Natural killer cell (primary cell): Measurements from ENCODE around the gene PLXNA4. TPM values are rescaled to one million over a fixed set of nuclear protein-coding genes. Genes with fewer than 3 reads are reported as not detected.

Experiments
- ATAC-seq, 3 donors: fragments of 150-1000 bp in 2 of 3; fragments of 200-7000 bp in 1 of 3; cut with Tn5 transposase; 1 replicate in 1 of 3; 2 replicates in 2 of 3; pipeline ENCODE4 v1.10.0; 2021; ENCODE audit warnings: mild to moderate bottlenecking in 2 of 3, moderate library complexity in 2 of 3
- DNase-seq, 2 donors: peaks; one replicate each; pipeline versions ENCODE4 v3.0.0 to v3.0.0-alpha.2; 2013 to 2021; ENCODE audit warnings: mixed read lengths in 1 of 2
- H3K27ac ChIP-seq: one replicate; pipeline ENCODE4 v1.5.1; 2013; ENCODE audit warnings: mild to moderate bottlenecking, low read length
- H3K27me3 ChIP-seq: one replicate; pipeline ENCODE4 v1.6.1; 2013; ENCODE audit warnings: low read length; ENCODE audit not compliant: control insufficient read depth, insufficient read depth
- H3K36me3 ChIP-seq: one replicate; pipeline ENCODE4 v1.6.1; 2013; ENCODE audit warnings: low read length; ENCODE audit not compliant: control insufficient read depth, insufficient read depth
- H3K4me1 ChIP-seq: one replicate; pipeline ENCODE4 v1.6.1; 2013; ENCODE audit warnings: low read length; ENCODE audit not compliant: control insufficient read depth, insufficient read depth
- H3K4me3 ChIP-seq: one replicate; pipeline ENCODE4 v1.5.1; 2013; ENCODE audit warnings: low read length
- H3K9me3 ChIP-seq: one replicate; pipeline ENCODE4 v1.6.1; 2013; ENCODE audit warnings: low read length; ENCODE audit not compliant: control insufficient read depth, insufficient read depth
- H3K27ac Mint-ChIP-seq, 2 donors: one replicate each; pipeline ENCODE4 v1.8.0; 2022; ENCODE audit warnings: mild to moderate bottlenecking in 2 of 2, mixed read lengths in 2 of 2, moderate library complexity in 1 of 2
- H3K27me3 Mint-ChIP-seq, 2 donors: one replicate each; pipeline ENCODE4 v1.8.0; 2022; ENCODE audit warnings: low read depth in 2 of 2, mixed read lengths in 2 of 2
- H3K36me3 Mint-ChIP-seq: one replicate; pipeline ENCODE4 v1.8.0; 2022; ENCODE audit warnings: mixed read lengths
- H3K4me1 Mint-ChIP-seq, 2 donors: one replicate each; pipeline ENCODE4 v1.8.0; 2022; ENCODE audit warnings: mixed read lengths in 2 of 2
- H3K4me3 Mint-ChIP-seq: one replicate; pipeline ENCODE4 v1.8.0; 2022; ENCODE audit warnings: mild to moderate bottlenecking, moderate library complexity, mixed read lengths
- H3K9me3 Mint-ChIP-seq, 2 donors: one replicate each; pipeline ENCODE4 v1.8.0; 2022; ENCODE audit warnings: mixed read lengths in 2 of 2
- CTCF ChIP-seq: fragments of 200-600 bp; IDR thresholded peaks from one replicate; pipeline ENCODE4 v1.8.0; 2022; ENCODE audit warnings: antibody characterized with exemption
- WGBS: methylation state at CpG from one replicate; pipeline ENCODE4 v1.1.7; 2013; ENCODE audit warnings: missing lambda C conversion rate; ENCODE audit not compliant: insufficient coverage; 5-methylcytosine and 5-hydroxymethylcytosine counted together
- intact Hi-C: fragments of 100-400 bp; cut with micrococcal nuclease; formaldehyde crosslinking; loops from one replicate; pipeline ENCODE4 v1.14.2; 2022
- total RNA-seq, 4 donors: library from RNA; stranded (reverse); fragments of 120-200 nt in 1 of 4; gene quantifications; one replicate each; pipeline versions ENCODE4 v1.2.3 to v1.2.4, GENCODE V29; 2013 to 2022

Gene PLXNA4
- total RNA-seq, 3 donors from 2014 or later (not counting 1 experiment from before 2014, with no cell fraction given), result 5.1 to 15.3 (median 10.9) TPM

DNA sequence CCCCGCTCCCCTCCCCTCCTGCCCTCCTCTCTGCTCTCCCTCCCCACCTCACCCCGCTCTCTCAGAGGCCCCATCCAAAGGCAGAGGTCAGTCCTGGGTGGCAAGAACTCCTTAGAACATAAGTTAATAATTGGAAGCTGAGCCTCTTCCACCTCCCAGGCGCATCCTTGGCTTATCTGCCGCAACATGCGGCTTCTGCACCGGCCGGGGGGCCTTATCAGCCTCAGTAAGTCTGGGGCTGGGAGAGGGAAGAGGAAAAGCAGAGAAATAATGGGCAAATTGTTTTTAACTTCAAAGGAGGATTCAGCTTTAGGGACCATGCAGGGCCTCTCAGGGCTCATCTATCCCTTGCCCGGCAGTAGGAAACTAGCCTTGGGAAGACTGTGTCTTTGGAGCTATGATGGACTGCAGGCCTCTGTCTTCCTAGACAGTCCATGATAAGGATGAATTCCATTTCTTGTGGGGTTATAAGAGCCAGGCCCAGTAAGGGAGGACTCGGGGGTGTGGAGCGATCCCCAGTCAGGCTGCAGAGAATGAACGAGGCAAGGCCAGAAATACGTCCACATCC lies 411.6 kb downstream of the PLXNA4 start:
- Histone ChIP-seq H3K36me3 (no peaks in the 10 kb centered on the region), H3K9me3 (no peaks in the 10 kb centered on the region), H3K27me3 (no peaks in the 10 kb centered on the region), H3K4me3 (no peak overlapping the region), H3K4me1 (no peaks in the 10 kb centered on the region), H3K27ac (no peak overlapping the region)
- Mint-ChIP-seq H3K4me3 (no peak overlapping the region), H3K4me1 (no peaks in the 10 kb centered on the region), H3K36me3 (no peaks in the 10 kb centered on the region), H3K27ac (no peak overlapping the region), H3K9me3 (no peaks in the 10 kb centered on the region), H3K27me3 (peaks cover 0 to 6% of the 10 kb centered on the region in 2 donors)
- ATAC-seq (no peak), DNase-seq (no peak)
- no peak for TF ChIP-seq CTCF
- 85% methylated on average over 12 of the region's 12 CpGs for WGBS
- intact Hi-C loops, result no loop called here

DNA sequence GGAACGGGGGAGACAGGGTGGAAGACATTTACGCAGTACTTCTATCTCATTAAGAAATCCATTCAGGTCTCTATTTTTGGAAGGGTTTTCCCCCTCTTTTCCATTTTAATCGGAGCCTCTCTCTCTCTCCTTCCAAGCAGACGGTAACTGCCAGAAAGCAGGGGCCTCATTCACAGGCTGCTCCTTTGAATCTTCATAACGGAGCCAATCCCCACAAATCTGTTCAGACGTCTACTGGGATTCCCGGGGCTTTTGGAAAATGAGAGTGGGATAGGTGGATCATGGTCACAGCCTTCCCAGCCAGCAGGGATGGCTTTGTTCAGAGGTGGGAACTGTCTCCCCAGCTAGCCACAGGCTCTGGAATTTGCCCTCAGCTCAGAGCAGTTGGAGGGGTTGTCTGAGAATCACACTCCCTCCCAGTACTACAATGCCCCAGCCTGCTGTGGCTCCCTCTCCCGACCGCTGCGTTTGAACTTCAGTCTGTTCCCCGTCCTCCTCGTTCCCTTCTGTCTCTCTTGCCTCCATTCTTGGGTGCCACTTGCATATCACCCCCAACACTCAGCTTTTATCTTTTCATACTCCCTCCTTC lies 413.6 kb downstream of the PLXNA4 start:
- Mint-ChIP-seq H3K4me1 (no peaks in the 10 kb centered on the region), H3K36me3 (no peaks in the 10 kb centered on the region), H3K9me3 (no peaks in the 10 kb centered on the region), H3K27ac (no peak overlapping the region), H3K4me3 (no peak overlapping the region), H3K27me3 (peaks cover 0 to 3% of the 10 kb centered on the region in 2 donors)
- H3K27me3 ChIP-seq, result no peaks in the 10 kb centered on the region
- no peak for ATAC-seq
- intact Hi-C loops, result no loop called here
- no peaks in the 10 kb centered on the region for H3K36me3 ChIP-seq
- TF ChIP-seq CTCF, result no peak
- 77% methylated on average over 12 of the region's 12 CpGs for WGBS
- H3K9me3 ChIP-seq, result no peaks in the 10 kb centered on the region
- H3K4me3 ChIP-seq, result no peak overlapping the region
- no peaks in the 10 kb centered on the region for H3K4me1 ChIP-seq
- H3K27ac ChIP-seq, result no peak overlapping the region
- DNase-seq, result no peak

DNA sequence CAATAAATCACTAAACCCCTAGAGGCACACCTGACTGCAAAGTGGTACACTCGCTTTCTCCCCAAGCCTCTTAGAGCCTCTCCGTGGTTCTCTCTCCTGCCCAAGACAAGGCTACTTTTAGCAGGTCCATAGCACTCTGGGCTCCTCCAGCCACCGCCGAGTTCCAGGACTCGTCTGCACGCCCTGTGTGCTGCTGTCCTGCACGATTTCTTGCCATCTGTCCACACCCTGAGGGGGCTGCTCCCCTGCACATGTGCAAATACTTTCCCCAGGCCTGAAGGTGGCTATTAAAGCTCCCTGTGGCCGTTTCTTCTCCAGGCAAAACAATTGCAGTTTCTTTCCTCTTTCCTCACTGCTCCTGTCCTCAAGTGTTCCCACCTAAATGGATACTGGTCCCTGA lies 414.3 kb downstream of the PLXNA4 start:
- H3K27ac Mint-ChIP-seq, result no peak overlapping the region
- H3K4me1 Mint-ChIP-seq, result no peaks in the 10 kb centered on the region
- H3K27me3 Mint-ChIP-seq, result peaks cover 0 to 3% of the 10 kb centered on the region in 2 donors
- intact Hi-C loops, result no loop called here
- no peak for TF ChIP-seq CTCF
- H3K36me3 ChIP-seq, result no peaks in the 10 kb centered on the region
- no peaks in the 10 kb centered on the region for H3K27me3 ChIP-seq
- H3K27ac ChIP-seq, result no peak overlapping the region
- no peaks in the 10 kb centered on the region for H3K4me1 ChIP-seq
- WGBS, result 80% methylated on average over 8 of the region's 8 CpGs
- DNase-seq, result no peak
- no peaks in the 10 kb centered on the region for H3K9me3 Mint-ChIP-seq
- no peaks in the 10 kb centered on the region for H3K36me3 Mint-ChIP-seq
- H3K4me3 ChIP-seq, result no peak overlapping the region
- no peaks in the 10 kb centered on the region for H3K9me3 ChIP-seq
- H3K4me3 Mint-ChIP-seq, result no peak overlapping the region
- peak in 1 of 3 donors; percentile 11 for ATAC-seq

- Mint-ChIP-seq H3K4me1 (no peaks in the 10 kb centered on the region), H3K4me3 (no peak overlapping the region), H3K27me3 (peaks cover 0 to 3% of the 10 kb centered on the region in 2 donors), H3K36me3 (no peaks in the 10 kb centered on the region), H3K27ac (no peak overlapping the region), H3K9me3 (no peaks in the 10 kb centered on the region)
- H3K4me1 ChIP-seq, result no peaks in the 10 kb centered on the region
- TF ChIP-seq CTCF, result no peak
- H3K4me3 ChIP-seq, result no peak overlapping the region
- ATAC-seq (no peak), DNase-seq (no peak)
- no peaks in the 10 kb centered on the region for H3K9me3 ChIP-seq
- no peaks in the 10 kb centered on the region for H3K27me3 ChIP-seq
- no peak overlapping the region for H3K27ac ChIP-seq
- intact Hi-C loops, result no loop called here
- WGBS, result 90% methylated on average over 12 of the region's 12 CpGs
- H3K36me3 ChIP-seq, result no peaks in the 10 kb centered on the region
These were observed 414.7 kb downstream of the PLXNA4 start for GRCh38 chr7:132161533-132161915.
